ENCODE data around the gene KLHDC9. TPM values are rescaled to one million over a fixed set of nuclear protein-coding genes. Genes with fewer than 3 reads are reported as not detected.

The KLHDC9 gene
- total and polyA plus RNA-seq, 12 donors: 5.2 to 28.1 (median 19.6) TPM

GRCh38 chr1:161071886-161072371 lies 26.2 kb upstream of the KLHDC9 start:
- H3K36me3 ChIP-seq (replicated peaks in 1 of 2): no peaks in the 10 kb centered on the region
- intact Hi-C loops (cut with DNase I): no loop called here
- no peaks in the 10 kb centered on the region for H3K27me3 ChIP-seq
- 66 to 83% (median 72%) methylated on average over 6 to 9 of the region's 9 CpGs for WGBS, 4 donors
- H3K9me3 ChIP-seq (replicated peaks in 1 of 3): no peaks in the 10 kb centered on the region
- no peaks in the 10 kb centered on the region for H3K4me1 ChIP-seq (replicated peaks in 1 of 2)
- peak in 5 of 7 donors; percentile 50 to 81 (median 65) for DNase-seq
- peak; percentile 9 to 72 (median 52) for TF ChIP-seq CTCF (IDR thresholded peaks at IDR 0.05)
- no peak for TF ChIP-seq POLR2A (IDR thresholded peaks at IDR 0.05)
- H3K4me3 ChIP-seq: no peak overlapping the region
- no peak overlapping the region for H3K27ac ChIP-seq

- DNase-seq: no peak
- TF ChIP-seq POLR2A (IDR thresholded peaks at IDR 0.05) (no peak), CTCF (IDR thresholded peaks at IDR 0.05) (no peak)
- H3K27ac ChIP-seq: no peak overlapping the region
- no peaks in the 10 kb centered on the region for H3K9me3 ChIP-seq (replicated peaks in 1 of 3)
- no peaks in the 10 kb centered on the region for H3K4me1 ChIP-seq (replicated peaks in 1 of 2)
- H3K4me3 ChIP-seq: no peak overlapping the region
- no peaks in the 10 kb centered on the region for H3K36me3 ChIP-seq (replicated peaks in 1 of 2)
- no peaks in the 10 kb centered on the region for H3K27me3 ChIP-seq
- whole genome bisulfite sequencing, 4 donors: 86 to 94% (median 89%) methylated on average over 15 to 19 of the region's 19 CpGs
- intact Hi-C loops (cut with DNase I): no loop called here
These were observed 25.3 kb upstream of the KLHDC9 start for GRCh38 chr1:161072751-161073449.

GRCh38 chr1:161073474-161074121 lies 24.6 kb upstream of the KLHDC9 start:
- Histone ChIP-seq H3K4me3 (no peak overlapping the region), H3K27me3 (no peaks in the 10 kb centered on the region), H3K4me1 (replicated peaks in 1 of 2) (no peaks in the 10 kb centered on the region), H3K36me3 (replicated peaks in 1 of 2) (no peaks in the 10 kb centered on the region), H3K27ac (no peak overlapping the region), H3K9me3 (replicated peaks in 1 of 3) (no peaks in the 10 kb centered on the region)
- no peak for TF ChIP-seq CTCF (IDR thresholded peaks at IDR 0.05)
- TF ChIP-seq POLR2A (IDR thresholded peaks at IDR 0.05): no peak
- 33 to 80% (median 65%) methylated on average over 2 to 7 of the region's 7 CpGs for WGBS, 4 donors
- DNase-seq: no peak
- intact Hi-C loops (cut with DNase I): no loop called here

- Histone ChIP-seq H3K4me1 (replicated peaks in 1 of 2) (no peaks in the 10 kb centered on the region), H3K36me3 (replicated peaks in 1 of 2) (no peaks in the 10 kb centered on the region), H3K9me3 (replicated peaks in 1 of 3) (no peaks in the 10 kb centered on the region), H3K4me3 (no peak overlapping the region), H3K27me3 (no peaks in the 10 kb centered on the region), H3K27ac (no peak overlapping the region)
- intact Hi-C loops (cut with DNase I): no loop called here
- no peak for TF ChIP-seq CTCF (IDR thresholded peaks at IDR 0.05)
- no peak for TF ChIP-seq POLR2A (IDR thresholded peaks at IDR 0.05)
- DNase-seq: no peak
- 78 to 90% (median 88%) methylated on average over 7 to 12 of the region's 12 CpGs for WGBS, 4 donors
These were observed 23.3 kb upstream of the KLHDC9 start for GRCh38 chr1:161074676-161075368.
